HepG2 (cell line): ENCODE results near the gene ICAM5. TPM values are rescaled to one million over a fixed set of nuclear protein-coding genes. Genes with fewer than 3 reads are reported as not detected.

ENCODE experiments used
- DPF2 ChIP-seq: sonication (generic); formaldehyde crosslinking; IDR thresholded peaks from 2 replicates; pipeline ENCODE4 v1.4.0; 2020; ENCODE audit warnings: mild to moderate bottlenecking, low read depth, missing genetic modification reagents, borderline replicate concordance
- MEIS1 ChIP-seq: sonication (generic); formaldehyde crosslinking; IDR thresholded peaks from 2 replicates; pipeline ENCODE4 v1.9.0; 2021; ENCODE audit warnings: mild to moderate bottlenecking, missing genetic modification reagents, moderate library complexity, borderline replicate concordance
- ZNF83 ChIP-seq: sonication (generic); formaldehyde crosslinking; IDR thresholded peaks from 2 replicates; pipeline ENCODE4 v1.4.0; 2020; ENCODE audit warnings: missing genetic modification reagents, mild to moderate bottlenecking, borderline replicate concordance
- polyA plus RNA-seq, 8 experiments: library from polyadenylated mRNA; depleted of rRNA in 3 of 8; stranded (reverse) in 7 of 8; unstranded in 1 of 8; fragments of >200 nt; fragmentation: Illumina TruSeq in 4 of 8; extraction: Trizol in 4 of 8; gene quantifications; 2 replicates each; pipeline versions ENCODE4 v1.2.1 to v1.2.3, GENCODE V29; 2011 to 2016; ENCODE audit warnings: low read depth in 4 of 8, missing spikeins in 1 of 8, mixed read lengths in 1 of 8; ENCODE audit not compliant: insufficient read depth in 1 of 8
- total RNA-seq, 5 experiments: library from RNA; depleted of rRNA; stranded (reverse); fragments of >200 nt; fragmentation: Illumina TruSeq; extraction: Trizol; gene quantifications; 2 replicates each; pipeline ENCODE4 v1.2.3, GENCODE V29; 2016; ENCODE audit warnings: low read depth in 1 of 5
- TF ChIP-seq, protein P1 (sequence below): sonication (generic); formaldehyde crosslinking; IDR thresholded peaks from 2 replicates; pipeline ENCODE4 v1.4.0; 2020; ENCODE audit warnings: missing genetic modification reagents
- TF ChIP-seq, protein P2 (sequence below): sonication (generic); formaldehyde crosslinking; IDR thresholded peaks from 2 replicates; pipeline ENCODE4 v1.8.0; 2022; ENCODE audit warnings: mild to moderate bottlenecking, missing genetic modification reagents, borderline replicate concordance
- TF ChIP-seq, protein P3 (sequence below): sonication (generic); formaldehyde crosslinking; IDR thresholded peaks from 2 replicates; pipeline ENCODE4 v1.9.0; 2021; ENCODE audit warnings: missing genetic modification reagents, mild to moderate bottlenecking, borderline replicate concordance
- TF ChIP-seq, protein P4 (sequence below): sonication (generic); formaldehyde crosslinking; IDR thresholded peaks from 2 replicates; pipeline ENCODE4 v1.4.0; 2020; ENCODE audit warnings: missing genetic modification reagents, borderline replicate concordance

ICAM5 gene
- total and polyA plus RNA-seq, 2 of the 13 experiments (the other 11 are each of a cell fraction or from before 2014, with no cell fraction given), result 0.46 to 1.6 TPM

DNA sequence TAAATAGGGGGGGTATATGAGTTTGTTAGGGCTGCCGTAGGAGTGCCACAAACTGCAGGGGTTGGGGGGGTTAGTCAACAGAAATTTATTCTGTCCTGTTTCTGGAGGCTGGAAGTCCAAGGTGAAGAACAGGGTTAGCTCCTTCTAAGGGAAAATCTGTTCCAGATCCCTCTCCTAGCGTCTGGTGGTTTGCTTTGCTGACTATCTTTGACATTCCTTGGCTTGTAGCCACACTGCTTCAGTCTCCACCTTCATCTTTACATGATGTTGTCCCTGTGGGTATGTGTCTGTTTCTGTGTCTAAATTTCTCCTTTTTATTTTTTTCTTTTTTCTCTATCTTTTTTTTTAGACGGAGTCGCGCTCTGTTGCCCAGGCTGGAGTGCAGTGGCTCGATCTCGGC lies 27.0 kb upstream of the ICAM5 start (continued):
- TF ChIP-seq, protein P1, sequence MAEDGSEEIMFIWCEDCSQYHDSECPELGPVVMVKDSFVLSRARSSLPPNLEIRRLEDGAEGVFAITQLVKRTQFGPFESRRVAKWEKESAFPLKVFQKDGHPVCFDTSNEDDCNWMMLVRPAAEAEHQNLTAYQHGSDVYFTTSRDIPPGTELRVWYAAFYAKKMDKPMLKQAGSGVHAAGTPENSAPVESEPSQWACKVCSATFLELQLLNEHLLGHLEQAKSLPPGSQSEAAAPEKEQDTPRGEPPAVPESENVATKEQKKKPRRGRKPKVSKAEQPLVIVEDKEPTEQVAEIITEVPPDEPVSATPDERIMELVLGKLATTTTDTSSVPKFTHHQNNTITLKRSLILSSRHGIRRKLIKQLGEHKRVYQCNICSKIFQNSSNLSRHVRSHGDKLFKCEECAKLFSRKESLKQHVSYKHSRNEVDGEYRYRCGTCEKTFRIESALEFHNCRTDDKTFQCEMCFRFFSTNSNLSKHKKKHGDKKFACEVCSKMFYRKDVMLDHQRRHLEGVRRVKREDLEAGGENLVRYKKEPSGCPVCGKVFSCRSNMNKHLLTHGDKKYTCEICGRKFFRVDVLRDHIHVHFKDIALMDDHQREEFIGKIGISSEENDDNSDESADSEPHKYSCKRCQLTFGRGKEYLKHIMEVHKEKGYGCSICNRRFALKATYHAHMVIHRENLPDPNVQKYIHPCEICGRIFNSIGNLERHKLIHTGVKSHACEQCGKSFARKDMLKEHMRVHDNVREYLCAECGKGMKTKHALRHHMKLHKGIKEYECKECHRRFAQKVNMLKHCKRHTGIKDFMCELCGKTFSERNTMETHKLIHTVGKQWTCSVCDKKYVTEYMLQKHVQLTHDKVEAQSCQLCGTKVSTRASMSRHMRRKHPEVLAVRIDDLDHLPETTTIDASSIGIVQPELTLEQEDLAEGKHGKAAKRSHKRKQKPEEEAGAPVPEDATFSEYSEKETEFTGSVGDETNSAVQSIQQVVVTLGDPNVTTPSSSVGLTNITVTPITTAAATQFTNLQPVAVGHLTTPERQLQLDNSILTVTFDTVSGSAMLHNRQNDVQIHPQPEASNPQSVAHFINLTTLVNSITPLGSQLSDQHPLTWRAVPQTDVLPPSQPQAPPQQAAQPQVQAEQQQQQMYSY, result no peak
- TF ChIP-seq MEIS1 (CRISPR knock-in tag) (no peak), DPF2 (no peak), ZNF83 (CRISPR knock-in tag) (no peak)
- TF ChIP-seq, protein P2, sequence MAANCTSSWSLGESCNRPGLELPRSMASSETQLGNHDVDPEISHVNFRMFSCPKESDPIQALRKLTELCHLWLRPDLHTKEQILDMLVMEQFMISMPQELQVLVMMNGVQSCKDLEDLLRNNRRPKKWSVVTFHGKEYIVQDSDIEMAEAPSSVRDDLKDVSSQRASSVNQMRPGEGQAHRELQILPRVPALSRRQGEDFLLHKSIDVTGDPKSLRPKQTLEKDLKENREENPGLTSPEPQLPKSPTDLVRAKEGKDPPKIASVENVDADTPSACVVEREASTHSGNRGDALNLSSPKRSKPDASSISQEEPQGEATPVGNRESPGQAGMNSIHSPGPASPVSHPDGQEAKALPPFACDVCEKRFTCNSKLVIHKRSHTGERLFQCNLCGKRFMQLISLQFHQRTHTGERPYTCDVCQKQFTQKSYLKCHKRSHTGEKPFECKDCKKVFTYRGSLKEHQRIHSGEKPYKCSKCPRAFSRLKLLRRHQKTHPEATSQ (CRISPR knock-in tag), result no peak
- TF ChIP-seq, protein P3, sequence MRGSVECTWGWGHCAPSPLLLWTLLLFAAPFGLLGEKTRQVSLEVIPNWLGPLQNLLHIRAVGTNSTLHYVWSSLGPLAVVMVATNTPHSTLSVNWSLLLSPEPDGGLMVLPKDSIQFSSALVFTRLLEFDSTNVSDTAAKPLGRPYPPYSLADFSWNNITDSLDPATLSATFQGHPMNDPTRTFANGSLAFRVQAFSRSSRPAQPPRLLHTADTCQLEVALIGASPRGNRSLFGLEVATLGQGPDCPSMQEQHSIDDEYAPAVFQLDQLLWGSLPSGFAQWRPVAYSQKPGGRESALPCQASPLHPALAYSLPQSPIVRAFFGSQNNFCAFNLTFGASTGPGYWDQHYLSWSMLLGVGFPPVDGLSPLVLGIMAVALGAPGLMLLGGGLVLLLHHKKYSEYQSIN (CRISPR knock-in tag), result no peak
- TF ChIP-seq, protein P4, sequence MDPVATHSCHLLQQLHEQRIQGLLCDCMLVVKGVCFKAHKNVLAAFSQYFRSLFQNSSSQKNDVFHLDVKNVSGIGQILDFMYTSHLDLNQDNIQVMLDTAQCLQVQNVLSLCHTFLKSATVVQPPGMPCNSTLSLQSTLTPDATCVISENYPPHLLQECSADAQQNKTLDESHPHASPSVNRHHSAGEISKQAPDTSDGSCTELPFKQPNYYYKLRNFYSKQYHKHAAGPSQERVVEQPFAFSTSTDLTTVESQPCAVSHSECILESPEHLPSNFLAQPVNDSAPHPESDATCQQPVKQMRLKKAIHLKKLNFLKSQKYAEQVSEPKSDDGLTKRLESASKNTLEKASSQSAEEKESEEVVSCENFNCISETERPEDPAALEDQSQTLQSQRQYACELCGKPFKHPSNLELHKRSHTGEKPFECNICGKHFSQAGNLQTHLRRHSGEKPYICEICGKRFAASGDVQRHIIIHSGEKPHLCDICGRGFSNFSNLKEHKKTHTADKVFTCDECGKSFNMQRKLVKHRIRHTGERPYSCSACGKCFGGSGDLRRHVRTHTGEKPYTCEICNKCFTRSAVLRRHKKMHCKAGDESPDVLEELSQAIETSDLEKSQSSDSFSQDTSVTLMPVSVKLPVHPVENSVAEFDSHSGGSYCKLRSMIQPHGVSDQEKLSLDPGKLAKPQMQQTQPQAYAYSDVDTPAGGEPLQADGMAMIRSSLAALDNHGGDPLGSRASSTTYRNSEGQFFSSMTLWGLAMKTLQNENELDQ (CRISPR knock-in tag), result no peak
- TF ChIP-seq, all 625 proteins: peak for 0
